Non-pigmented ciliary epithelial cell (primary cell): ENCODE data around the gene ACAP3.
"Not testable (repeated sequence)": the region's sequence is repeated elsewhere in the genome, so short reads cannot be mapped to it uniquely, and the experiment has no call there.

Source experiments
- DNase-seq: peaks from one replicate; pipeline ENCODE4 v3.0.0-alpha.2; 2010; ENCODE audit warnings: low read depth

Gene ACAP3

DNA sequence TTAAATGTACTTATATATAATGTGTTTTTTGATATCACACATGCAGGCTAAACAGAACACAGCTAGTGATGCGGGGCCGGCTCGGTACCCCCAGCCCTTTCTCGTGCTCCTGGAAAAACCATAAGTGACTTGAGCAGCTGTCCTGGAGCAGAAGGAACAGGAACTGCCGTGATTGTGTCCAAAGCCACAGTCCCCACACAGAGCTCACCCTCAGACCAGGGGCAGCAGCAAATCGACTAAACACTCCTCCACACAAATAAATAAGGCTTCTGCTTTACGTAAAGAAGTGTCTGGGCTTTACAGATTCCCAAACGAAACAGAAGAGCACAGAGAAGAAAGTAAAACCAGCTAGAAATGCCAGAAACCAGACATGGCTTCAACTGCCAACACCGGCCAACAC is 43.7 kb downstream of the ACAP3 start:
- DNase-seq, result no peak

DNA sequence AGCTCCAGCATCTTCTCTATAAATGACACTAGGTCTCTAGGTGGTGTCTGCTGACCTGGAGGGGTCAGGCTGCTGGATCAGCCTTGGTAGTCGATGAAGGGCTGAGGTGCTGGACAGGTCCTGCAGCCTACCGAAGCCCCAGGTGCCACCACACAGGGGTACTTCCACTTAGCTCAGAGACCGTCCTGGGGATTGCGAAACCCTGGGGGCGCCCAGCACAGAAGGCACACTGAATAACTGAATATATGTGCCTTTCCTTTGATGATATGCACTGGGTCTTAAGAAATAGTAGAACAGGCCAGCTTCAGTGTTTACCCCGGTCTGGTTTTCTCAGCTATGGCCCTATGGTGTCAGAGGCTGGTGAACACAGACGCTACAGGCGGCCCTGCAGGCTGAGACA is 45.0 kb downstream of the ACAP3 start:
- DNase-seq, result no peak

DNA sequence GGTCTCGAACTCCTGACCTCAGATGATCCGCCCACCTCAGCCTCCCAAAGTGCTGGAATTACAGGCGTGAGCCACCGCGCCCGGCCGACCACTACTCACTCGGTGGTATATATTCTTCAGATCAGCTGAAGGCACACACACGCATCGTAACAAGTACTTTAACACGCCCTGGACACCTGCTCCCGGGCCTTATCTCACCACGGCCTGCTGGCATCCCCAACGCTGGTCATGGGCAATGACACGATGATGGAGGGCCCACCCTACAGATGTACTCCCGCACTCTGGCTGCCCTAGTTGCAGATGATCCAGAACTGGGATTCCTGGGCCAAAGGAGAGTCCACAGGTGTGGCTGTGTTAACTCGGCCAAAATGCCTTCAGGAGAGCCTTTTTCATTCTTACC is 45.7 kb downstream of the ACAP3 start:
- DNase-seq, result no peak

DNA sequence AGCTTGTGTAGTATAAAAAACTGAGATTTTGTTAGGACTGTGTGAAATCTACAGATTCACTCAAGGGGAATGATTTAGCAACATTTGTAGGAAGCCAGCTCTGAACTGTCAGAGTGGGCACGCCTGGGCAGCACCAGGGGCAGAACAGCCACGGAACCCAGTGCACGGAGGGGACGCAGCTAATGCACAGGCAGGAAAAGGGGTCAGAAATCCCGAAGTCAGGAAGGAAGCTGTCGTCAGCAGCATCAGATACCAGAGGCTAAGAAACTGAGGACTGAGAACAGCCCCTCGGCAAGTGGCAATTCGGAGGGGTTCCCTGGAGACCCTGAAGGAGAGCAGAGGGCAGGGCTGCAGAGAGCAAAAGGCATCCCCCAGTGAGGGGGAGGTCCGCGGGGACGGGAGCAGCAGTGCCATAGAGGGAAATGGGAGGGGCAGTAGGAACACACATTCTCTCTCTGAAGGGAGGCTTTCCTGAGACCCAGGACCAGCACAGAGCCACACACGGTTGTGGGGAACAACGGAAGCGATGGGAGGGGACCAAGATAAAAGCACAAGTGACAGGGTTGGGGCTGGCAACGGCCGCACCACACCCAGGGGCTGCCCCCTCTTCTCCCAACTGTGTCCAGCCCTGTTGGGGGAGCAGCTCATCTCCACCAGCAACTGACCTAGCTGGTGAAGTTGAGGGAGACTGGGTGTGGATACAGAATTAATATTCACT is 46.7 kb downstream of the ACAP3 start:
- DNase-seq, result no peak

DNA sequence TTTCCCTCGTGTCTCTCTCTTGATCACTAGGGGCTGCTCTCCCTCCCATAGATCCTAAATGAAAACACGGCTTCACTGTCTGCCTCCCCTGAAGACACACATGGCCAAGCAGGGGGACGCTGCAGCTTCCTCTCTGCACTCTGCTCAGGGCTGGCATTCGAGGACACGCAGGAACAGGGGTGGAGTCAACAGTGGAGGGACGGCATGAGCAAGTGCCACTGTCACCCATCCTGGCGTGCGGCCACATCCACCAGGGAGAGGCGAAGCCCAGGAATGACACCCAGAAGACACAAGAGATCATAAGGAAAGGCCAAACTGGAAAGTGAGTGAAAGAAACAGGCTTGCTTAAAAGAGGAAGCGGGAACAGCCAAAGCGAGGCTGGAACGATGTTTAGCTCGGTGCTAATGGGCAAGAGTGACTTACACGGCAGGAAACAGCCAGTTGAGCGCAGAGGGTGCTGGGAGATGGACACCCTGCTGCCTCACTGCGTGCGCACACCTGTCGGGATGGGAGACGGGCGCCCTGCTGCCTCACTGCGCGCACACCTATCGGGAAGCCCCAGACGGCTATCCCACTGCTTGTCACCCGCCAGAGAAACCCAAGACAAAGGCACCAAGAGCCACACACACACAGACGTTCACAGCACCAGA is 47.7 kb downstream of the ACAP3 start:
- no peak for DNase-seq

DNA sequence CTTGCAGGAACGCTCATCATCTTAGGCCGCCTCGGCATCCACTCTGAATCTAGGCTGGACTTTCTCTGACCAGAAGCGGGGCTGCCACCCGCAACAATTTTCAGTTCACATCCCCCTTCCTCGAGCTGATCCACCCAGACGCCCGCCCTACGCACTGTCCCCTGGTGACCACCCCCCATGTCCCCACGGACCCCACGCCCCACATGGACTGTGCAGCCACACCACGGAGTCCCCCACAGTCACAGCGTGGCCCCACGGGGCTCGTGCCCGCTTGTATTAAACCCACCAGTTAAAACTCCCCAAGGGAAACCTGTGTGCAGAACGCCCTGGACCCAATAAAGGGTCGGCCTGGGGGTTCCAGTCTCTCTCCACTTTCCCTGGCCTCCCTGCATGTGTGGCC is 48.2 kb downstream of the ACAP3 start:
- no peak for DNase-seq

DNA sequence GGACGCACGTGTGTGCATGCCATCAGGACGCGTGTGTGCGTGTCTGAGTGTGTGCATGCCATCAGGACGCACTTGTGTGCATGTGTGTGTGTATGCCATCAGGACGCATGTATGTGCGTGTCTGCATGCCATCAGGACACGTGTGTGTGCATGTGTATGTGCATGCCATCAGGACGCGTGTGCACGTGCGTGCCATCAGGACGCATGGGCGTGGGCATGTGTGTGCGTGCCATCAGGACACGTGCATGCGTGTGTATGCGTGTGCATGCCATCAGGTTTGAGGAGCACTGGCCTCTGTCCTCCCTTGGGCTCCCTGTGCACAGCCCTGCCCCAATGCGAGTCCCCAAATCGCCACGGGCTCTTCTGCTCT is 48.6 kb downstream of the ACAP3 start:
- no peak for DNase-seq

DNA sequence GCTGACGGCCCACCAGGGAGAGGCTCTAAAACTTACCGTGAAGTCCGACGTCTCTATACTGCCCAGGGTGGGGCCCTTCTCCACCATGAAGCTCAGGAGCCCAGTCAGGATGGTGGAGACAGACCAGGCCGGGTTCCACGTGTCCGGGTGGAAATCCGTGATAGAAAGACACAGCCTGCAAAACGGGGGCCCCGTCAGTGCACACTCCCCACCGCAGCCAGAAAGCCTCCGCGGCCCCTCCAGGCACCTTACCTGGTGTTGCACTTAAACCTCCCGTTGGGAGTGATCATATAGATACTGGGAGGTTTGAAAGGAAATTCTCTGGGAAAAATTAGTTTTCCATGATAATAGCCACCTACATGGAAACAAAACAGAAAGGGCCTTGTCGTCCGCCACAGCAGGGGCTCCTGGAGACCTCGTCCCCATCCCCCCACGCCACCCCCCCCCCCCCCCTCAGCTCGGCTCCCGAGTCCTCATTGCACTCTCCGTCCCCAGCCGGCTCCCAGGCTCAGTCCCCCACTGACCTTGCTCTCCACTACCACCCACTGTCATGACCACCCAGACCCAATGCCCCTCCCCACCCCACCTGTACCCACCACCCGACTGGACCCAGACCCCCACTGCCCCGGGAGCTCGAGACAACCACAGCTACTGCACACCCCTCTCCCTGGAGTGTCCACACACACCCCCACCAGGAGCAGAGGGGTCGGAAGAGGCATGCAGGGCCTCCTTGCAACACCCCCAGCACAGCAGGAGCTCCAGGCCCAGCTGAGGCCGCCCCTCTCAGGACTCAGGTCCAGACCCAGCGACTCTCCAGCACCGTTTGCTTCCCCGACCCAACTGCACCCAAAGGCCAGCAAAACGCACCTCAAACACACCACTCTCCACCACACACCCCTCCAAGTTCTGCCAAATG is 50.5 kb downstream of the ACAP3 start:
- DNase-seq, result no peak

DNA sequence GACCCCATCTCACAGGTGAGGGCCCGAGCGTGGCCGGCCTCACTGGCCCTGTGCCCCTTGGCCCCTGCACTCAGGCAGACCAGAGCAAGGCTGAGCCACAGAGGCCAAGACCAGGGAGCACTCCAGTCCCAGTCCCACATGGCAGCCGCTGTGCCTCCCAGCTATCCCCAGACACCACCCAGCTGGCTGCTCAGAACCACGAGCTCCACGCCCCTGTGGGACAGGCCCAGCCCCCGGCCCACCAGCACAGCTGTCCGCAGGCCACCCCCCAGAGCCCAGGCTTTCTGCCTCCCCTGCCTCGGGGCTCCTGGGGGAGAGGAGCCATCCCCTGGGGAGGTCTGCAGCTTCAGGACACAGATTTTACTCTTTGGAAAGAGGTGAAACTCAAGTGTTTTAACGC is 52.1 kb downstream of the ACAP3 start:
- no peak for DNase-seq

DNA sequence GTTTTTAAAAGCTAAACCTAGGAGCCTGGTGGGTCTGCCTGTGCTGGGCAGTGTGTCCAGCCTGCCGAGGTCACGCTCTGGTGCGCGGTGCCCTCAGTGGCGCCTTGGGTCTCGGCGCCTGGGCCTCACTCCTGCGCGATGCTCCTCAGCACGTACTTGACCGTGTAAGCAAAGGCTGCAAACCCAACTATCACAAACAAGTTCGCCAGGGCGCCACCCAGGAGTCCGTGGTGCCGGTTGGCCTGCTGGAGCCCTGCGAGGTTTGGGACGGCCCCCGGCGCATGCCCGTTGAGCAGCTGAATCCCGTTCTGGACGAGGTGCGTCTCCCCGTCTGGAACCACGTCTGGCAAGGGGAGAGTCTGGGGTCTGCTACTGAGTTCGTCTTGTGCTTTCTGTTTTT is 52.7 kb downstream of the ACAP3 start:
- DNase-seq, result no peak

DNA sequence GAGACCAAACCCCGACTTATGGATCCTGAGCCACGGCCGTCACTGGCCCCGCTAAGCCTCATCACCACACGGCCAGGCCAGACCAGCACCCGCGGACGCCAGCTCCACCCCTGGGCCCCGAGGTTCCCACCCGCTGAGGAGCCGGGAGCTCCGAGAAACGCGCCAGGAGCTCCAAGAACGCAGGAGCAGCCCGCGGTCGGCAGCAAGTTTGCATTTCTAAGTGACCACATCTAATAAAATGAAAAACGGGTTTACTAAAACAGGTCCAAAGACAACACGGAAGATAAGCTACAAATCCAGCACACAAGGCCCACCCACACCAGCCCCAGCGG is 53.1 kb downstream of the ACAP3 start:
- no peak for DNase-seq

DNA sequence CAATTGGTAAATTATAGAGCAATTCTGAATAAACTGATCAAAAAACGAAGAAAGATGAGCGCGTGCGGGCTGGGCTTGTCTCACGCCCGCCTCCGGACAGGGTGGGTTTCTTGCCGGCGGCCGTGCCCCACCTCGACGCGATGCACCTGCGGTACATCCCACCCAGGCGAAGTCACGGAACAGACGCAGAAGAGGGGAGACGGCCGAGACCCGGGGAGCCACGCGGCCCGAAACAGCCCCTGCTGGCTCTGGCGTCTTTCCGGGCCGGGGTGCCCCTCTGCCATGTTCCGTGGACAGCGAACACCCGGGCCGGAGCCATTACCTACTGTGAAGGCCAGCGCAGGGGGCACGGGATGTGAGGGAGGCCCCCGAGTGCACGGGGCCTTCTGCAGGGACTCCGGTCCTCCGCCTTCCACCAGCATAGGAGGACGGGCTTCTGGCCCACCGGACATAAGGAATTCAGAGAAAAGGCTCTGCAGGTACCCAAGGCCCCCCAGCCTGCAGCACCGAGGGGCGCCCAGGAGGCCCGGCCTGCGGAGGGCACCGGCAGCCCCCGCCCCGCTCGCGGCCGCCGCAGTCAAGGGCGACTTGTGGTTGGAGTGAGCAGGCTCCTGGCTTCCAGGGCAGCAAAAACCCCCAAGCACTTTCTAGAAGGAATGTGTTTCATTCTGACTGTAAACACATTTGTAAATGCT is 53.6 kb downstream of the ACAP3 start:
- no peak for DNase-seq

DNA sequence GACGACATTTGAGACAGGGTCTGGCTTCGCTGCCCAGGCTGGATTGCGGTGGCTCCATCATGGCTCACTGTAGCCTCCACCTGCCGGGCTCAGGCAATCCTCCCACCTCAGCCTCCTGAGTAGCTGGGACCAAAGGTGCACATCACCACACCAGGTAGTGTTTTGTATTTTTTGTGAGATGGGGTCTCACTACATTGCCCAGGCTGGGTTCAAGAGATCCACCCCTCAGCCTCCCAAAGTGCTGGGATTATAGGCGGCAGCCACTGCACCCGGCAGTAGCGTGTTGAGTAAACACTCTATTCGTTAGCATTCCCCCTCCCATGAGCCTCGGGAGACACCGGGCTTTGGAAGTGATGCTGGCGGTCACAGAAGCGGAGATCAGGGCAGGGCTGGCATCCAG is 54.4 kb downstream of the ACAP3 start:
- DNase-seq, result no peak

DNA sequence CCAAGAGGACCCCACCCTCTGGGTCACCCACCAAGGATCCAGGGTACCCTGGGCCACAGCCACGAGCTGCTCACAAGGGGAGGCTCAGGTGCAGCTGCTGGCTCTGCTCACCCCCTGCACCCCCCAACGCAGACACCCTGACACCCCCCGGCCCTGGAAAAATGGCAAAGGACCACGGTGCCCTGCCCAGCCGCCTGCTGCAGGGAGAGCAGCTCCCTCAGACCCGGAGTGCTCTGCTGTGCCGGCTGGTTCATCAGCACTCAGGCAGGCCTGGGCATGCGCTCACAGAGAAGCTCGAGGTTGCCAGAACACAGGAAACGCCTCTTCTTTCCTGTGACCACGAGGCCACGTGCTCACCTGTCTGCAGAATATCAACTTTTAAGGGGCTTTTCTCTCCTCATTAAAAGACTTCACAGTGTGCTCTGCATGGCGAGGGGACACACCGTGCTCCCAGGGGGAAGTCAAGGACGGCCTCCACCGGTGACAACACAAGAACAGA is 56.9 kb downstream of the ACAP3 start:
- DNase-seq, result no peak

DNA sequence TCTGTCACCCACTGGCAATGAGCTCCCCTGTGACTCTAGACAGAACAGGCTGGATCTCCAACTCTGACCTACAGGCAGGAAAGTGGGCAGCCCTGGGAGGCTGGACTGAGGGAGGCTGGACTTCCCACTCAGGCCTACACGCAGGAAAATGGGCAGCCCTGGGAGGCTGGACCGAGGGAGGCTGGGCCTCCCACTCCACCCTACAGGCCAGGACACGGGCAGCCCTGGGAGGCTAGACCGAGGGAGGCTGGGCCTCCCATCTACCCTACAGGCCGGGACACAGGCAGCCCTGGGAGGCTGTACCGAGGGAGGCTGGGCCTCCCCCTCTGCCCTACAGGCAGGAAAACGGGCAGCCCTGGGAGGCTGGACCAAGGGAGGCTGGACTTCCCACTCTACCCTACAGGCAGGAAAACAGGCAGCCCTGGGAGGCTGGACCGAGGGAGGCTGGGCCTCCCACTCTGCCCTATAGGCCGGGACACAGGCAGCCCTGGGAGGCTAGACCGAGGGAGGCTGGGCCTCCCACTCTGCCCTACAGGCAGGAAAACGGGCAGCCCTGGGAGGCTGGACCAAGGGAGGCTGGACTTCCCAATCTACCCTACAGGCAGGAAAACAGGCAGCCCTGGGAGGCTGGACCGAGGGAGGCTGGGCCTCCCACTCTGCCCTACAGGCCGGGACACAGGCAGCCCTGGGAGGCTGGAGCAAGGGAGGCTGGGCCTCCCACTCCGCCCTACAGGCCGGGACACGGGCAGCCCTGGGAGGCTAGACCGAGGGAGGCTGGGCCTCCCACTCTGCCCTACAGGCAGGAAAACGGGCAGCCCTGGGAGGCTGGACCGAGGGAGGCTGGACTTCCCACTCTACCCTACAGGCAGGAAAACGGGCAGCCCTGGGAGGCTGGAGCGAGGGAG is 59.5 kb downstream of the ACAP3 start:
- DNase-seq, result not testable (repeated sequence)

DNA sequence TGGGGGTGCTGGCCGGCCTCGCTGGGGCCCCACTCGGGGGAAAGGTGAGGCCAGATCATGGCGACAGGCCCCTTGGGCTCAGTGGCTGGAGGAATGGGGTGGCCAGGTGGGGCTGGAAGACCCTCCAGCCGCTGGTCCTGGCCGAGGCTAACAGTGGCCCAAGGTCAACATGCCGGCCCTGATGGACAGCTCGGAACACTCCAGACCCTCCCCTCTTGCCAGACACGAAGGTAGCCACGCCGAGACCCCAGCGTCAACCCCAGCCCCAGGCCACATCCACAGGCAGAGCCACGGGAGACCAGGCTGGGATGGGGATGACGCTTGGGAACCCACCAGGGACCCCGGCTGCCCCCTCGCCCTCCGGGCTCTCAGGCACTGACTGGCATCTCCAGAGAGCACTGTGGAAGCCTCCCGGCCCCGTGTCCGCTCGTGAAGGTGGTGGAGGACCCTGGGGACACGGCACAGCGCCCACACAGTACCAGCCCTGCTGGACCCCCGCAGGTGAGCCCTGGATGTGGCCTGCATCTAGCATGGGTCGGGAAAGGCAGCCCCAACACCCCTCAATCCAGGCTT is 60.3 kb downstream of the ACAP3 start:
- no peak for DNase-seq

DNA sequence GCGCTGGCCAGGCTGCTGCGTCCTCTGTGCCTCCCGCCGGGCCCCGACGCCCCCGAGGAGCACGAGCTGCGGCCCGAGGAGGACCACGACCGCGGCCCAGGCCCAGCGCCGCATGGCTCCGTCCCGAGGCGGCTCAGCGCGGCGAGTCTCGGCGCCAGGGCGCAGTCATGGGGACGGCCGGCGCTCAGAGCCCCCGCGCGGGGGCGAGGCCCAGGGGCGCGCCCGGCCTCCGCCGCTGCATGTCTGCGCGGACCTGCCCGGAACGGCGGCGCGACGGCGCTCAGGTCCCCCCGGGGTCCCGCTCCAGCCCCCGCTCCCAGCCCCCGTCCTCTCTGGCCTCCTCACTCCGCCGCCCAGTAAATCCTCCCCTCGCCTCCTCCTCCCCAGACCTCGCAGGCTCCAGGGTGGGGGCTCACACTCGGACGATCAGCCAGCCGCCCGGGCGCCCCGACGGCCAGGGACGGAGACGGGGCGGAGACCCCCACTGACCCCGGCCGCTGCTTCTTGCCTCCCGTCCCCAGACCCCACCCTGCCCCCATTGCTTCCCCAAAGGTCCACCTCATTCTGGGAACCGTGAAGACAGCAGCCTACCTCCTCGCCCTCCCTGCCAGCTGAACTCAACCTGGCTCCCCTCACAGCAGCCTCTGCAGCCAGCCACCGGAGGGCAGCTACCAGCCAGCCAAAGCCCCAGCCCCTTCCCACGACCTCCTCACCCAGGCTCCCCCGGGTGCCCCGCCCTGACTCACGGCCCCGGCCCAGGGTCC is 61.0 kb downstream of the ACAP3 start, which contains the start of gene C1QTNF12:
Gene C1QTNF12 (minus strand): TSS at position 146 of the 764 bp plus-strand sequence. CDS start 32 bp downstream, at position 114.
- DNase-seq, result no peak

DNA sequence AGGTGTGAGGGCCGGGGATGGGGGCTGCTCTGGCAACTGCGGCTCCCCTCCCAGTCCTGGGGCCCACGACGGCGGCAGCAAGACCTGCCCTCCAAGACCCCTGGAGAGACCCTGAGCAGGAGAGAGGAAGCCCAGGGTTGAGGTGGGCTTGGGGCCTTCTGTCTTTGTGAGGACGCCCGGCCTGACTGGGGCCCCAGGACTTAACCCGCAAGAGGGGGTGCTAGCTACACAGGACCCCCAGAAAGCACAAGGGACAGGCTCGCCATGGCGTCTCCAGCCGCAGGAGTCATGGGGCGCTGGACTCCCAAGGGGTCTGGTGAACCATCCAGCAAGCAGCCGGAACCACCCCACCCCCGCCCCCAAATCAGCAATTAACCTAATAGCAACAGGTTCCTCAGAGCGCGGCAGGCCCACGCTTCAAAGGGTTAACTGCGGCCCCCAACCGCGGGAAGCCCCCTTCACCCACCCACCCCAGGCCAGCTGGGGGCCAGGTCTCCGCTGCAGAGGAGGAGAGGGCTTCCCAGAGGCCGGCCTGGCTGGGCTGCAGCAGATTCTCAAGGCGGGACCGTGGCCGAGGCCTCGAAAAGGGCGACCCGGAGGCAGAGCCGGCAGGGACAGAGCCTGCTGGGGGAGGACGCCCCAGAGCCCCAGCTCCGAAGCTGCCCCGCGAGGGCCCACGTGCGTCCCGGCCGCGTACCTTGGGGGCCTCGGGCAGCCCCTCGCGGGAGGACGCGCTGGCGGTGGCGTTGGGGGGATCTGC is 61.7 kb downstream of the ACAP3 start:
- DNase-seq, result no peak

DNA sequence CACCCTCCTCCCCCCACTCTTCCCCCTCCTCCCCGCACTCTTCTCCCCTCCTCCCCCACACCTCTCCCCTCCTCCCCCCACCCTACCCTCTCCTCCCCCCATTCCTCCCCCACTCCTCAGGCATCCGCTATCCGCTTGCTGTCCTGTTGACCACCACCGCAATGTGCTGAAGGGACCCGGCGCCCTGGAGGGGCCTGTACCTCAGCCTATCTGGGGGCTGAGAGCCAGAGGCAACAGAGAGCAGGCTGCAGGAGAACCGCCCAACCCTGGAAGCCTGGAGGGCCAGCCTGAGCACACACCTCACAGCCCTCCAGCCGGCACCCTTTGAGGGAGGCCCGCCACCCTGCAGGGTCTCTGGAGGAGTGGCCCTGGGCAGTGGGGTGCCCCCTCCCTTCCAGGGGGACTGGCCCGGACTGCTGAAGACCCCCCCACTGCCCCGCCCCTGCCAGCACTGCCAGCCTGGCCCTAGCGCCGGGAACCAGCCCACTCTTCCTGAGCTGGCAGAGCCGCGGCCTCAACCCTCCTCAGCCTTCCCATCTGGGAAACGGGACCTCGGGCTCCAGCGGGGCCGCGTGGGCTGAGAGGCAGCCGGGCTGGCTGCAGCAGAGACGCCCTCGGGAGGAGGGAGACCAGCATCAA is 62.4 kb downstream of the ACAP3 start:
- no peak for DNase-seq
